ENCODE data around the gene VTA1. TPM values are rescaled to one million over a fixed set of nuclear protein-coding genes. Genes with fewer than 3 reads are reported as not detected.

The VTA1 gene
- polyA plus RNA-seq, 4 donors, result 65.0 to 84.4 (median 75.0) TPM

DNA sequence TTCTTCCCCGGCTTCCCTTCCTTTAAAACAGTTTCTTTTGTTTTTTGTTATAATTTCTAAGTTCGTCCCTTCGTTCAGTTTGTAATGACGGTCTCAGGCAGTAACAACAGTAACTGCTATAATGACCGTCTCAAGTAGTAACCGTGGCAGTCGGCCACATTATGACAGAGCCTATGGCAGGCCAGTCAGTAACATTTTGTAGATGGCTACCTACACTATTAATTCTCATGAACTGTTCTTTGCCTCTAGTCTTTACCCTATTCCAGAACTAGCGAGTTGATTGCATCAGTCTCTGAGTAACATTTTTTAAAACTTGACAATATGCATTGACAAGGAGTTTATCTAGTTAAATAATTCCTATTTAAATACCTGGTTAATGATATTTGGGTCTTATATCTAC is 111.7 kb downstream of the VTA1 start:
- no peak for DNase-seq (ENCODE audit: low read depth in 4 of 4, low spot score in 2 of 4)

DNA sequence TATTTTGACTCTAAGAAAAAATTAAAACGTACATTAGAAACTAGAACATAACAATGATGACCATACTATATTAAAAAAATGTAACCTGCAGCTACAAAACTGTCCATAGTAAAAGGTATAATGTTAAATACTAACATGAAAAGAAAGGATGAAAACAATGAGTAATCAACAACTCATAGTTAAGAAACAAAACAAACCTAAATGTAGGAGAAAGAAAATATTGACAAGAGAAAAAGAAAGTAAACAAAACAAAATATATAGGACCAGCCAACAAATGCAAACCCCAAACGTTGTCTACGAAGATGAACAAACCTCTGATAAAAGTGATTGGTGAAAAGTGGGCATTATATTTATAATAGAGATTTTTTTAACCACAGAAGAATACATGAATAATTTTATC is 113.7 kb downstream of the VTA1 start:
- DNase-seq (ENCODE audit: low read depth in 4 of 4, low spot score in 2 of 4), result no peak

- DNase-seq (ENCODE audit: low read depth in 4 of 4, low spot score in 2 of 4), result no peak
Observed at GRCh38 chr6:142262231-142262630, 115.2 kb downstream of the VTA1 start.

DNA sequence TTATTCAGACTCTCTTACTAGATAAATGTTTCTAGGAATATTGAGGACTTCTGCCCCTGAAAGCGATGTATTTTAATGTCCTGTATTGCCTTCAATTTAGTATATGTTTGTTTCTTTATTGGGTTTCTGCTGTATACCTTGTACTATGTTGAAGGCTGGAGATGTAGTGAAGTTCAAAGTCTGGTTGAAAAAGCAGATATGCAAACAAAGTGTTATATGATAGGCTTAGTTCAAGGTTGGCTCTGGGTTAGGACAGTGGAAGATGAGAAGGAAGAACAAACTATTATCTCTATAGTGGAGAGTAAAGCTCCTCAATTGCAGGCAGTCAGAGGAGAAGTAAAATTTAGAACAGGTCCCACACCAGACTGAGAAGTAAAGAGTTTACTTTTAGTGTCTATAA is 118.4 kb downstream of the VTA1 start:
- no peak for DNase-seq (ENCODE audit: low read depth in 4 of 4, low spot score in 2 of 4)

DNA sequence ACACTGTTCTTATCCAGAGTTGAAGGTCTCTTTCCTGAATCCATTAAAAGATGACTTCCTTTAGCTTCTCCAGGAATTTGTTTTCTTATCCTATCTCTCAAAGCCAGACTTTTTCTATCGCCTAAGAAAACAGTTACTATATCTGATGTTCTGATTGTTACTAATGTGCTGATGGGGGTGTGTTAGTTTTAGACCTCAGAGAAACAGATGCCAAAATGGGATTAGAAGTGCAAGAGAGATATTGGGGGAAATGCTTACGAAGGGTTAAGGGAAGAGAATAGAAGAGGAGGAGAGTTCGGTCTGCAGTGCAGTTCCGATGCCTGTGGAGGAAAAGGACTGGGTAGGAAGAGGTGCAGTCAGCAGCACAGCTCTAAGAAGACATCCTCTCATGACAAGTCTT is 119.0 kb downstream of the VTA1 start:
- no peak for DNase-seq (ENCODE audit: low read depth in 4 of 4, low spot score in 2 of 4)

- DNase-seq (ENCODE audit: low read depth in 4 of 4, low spot score in 2 of 4), result no peak
Observed at GRCh38 chr6:142271476-142271875, 124.4 kb downstream of the VTA1 start.

Other genes with a start within 250 kb of the VTA1 start
- not detected for gene GJE1, start 14.3 kb upstream of the VTA1 start, polyA plus RNA-seq (ENCODE audit: insufficient read length in 4 of 4)
- gene NMBR, start 141 bp upstream of the VTA1 start, polyA plus RNA-seq (ENCODE audit: insufficient read length in 4 of 4), result under 1 TPM; 0.28 to 0.44 (median 0.29) TPM
- 10 to 100 TPM; 26.8 to 35.0 (median 27.8) TPM for gene ADGRG6, start 154.7 kb downstream of the VTA1 start, polyA plus RNA-seq (ENCODE audit: insufficient read length in 4 of 4)